DMS114 treated with DMSO at 0.1 percent for 48 hours (cell line): ENCODE results near the gene HSPA1A.
"Not testable (repeated sequence)": the region's sequence is repeated elsewhere in the genome, so short reads cannot be mapped to it uniquely, and the experiment has no call there.

Experiments used
- DNase-seq: peaks from one replicate; lab custom pipeline; 2025; ENCODE audit not compliant: unreplicated experiment; lab: John Stamatoyannopoulos, UW

HSPA1A gene

GRCh38 chr6:31781244-31782125 lies 33.9 kb upstream of the HSPA1A start:
- no peak for DNase-seq

GRCh38 chr6:31782126-31782855 lies 33.1 kb upstream of the HSPA1A start:
- DNase-seq: no peak

GRCh38 chr6:31784098-31784925 lies 31.0 kb upstream of the HSPA1A start:
- no peak for DNase-seq

GRCh38 chr6:31785475-31785874 lies 29.9 kb upstream of the HSPA1A start:
- no peak for DNase-seq

GRCh38 chr6:31791324-31792089 lies 23.8 kb upstream of the HSPA1A start:
- DNase-seq: peak; percentile 87

- DNase-seq: no peak
These were observed 23.3 kb upstream of the HSPA1A start for GRCh38 chr6:31792090-31792374.

GRCh38 chr6:31792761-31793171 lies 22.6 kb upstream of the HSPA1A start:
- no peak for DNase-seq

GRCh38 chr6:31793927-31794245 lies 21.5 kb upstream of the HSPA1A start:
- DNase-seq: not testable (repeated sequence)

GRCh38 chr6:31794294-31794865 lies 21.0 kb upstream of the HSPA1A start:
- DNase-seq: no peak

GRCh38 chr6:31794866-31795615 lies 20.3 kb upstream of the HSPA1A start:
- DNase-seq: peak; percentile 71

- DNase-seq: peak; percentile 83
These were observed 19.6 kb upstream of the HSPA1A start, which contains the start of gene VARS1 for GRCh38 chr6:31795616-31796298. TSS of gene VARS1 (minus strand) at chr6:31795752. CDS start at chr6:31795217, 535 bp downstream.

GRCh38 chr6:31796993-31797385 lies 18.4 kb upstream of the HSPA1A start:
- no peak for DNase-seq

- no peak for DNase-seq
These were observed 17.8 kb upstream of the HSPA1A start for GRCh38 chr6:31797588-31797987.

- DNase-seq: no peak
These were observed 15.6 kb upstream of the HSPA1A start for GRCh38 chr6:31799781-31800180.

GRCh38 chr6:31801031-31801927 lies 14.1 kb upstream of the HSPA1A start:
- not testable (repeated sequence) for DNase-seq

GRCh38 chr6:31805939-31806469 lies 9.3 kb upstream of the HSPA1A start:
- DNase-seq: no peak

GRCh38 chr6:31806470-31807272 lies 8.7 kb upstream of the HSPA1A start, which contains the start of gene LSM2:
TSS of gene LSM2 (minus strand) at chr6:31806966. CDS start at chr6:31806757, 209 bp downstream.
- peak; percentile 96 for DNase-seq
